Heart left ventricle (tissue), 16 donors: ENCODE data around the gene C15orf39. TPM values are rescaled to one million over a fixed set of nuclear protein-coding genes. Genes with fewer than 3 reads are reported as not detected.
A peak's percentile ranks its signal among the peaks of the same experiment; 100 is the strongest.

Experiments
- ATAC-seq, 4 donors: fragments of 200-7000 bp; cut with Tn5 transposase; one replicate each; pipeline ENCODE4 v1.9.1; 2020 to 2022; ENCODE audit warnings: moderate library complexity in 4 of 4, mild to moderate bottlenecking in 3 of 4, moderate number of reproducible peaks in 1 of 4
- DNase-seq, 5 donors: peaks; one replicate each; pipeline ENCODE4 v3.0.0-alpha.2; 2020
- H3K27ac ChIP-seq, 12 donors: fragments of 200-600 bp; sonication (generic) in 4 of 12; one replicate each; pipeline versions ENCODE4 v1.5.0 to v1.8.0; 2016 to 2022; ENCODE audit warnings: mild to moderate bottlenecking in 2 of 12
- H3K27me3 ChIP-seq, 9 donors: fragments of 200-600 bp; sonication (generic) in 2 of 9; one replicate each; pipeline versions ENCODE4 v1.5.1 to v1.8.0; 2016 to 2022; ENCODE audit warnings: mild to moderate bottlenecking in 3 of 9
- H3K36me3 ChIP-seq, 9 donors: fragments of 200-600 bp; sonication (generic) in 2 of 9; one replicate each; pipeline versions ENCODE4 v1.5.0 to v1.8.0; 2018 to 2022; ENCODE audit warnings: mild to moderate bottlenecking in 2 of 9
- H3K4me1 ChIP-seq, 12 donors: fragments of 200-600 bp; sonication (generic) in 4 of 12; one replicate each; pipeline versions ENCODE4 v1.5.0 to v1.8.0; 2016 to 2022; ENCODE audit warnings: mild to moderate bottlenecking in 3 of 12
- H3K4me3 ChIP-seq, 12 donors: fragments of 200-600 bp; sonication (generic) in 4 of 12; one replicate each; pipeline versions ENCODE4 v1.5.0 to v1.8.0; 2017 to 2022; ENCODE audit warnings: mild to moderate bottlenecking in 9 of 12, moderate library complexity in 4 of 12
- H3K9me3 ChIP-seq, 12 donors: fragments of 200-600 bp; sonication (generic) in 4 of 12; one replicate each; pipeline versions ENCODE4 v1.5.0 to v1.8.0; 2016 to 2022; ENCODE audit warnings: mild to moderate bottlenecking in 1 of 12
- CTCF ChIP-seq, 12 donors: fragments of 200-600 bp; sonication (generic) in 4 of 12; IDR thresholded peaks; one replicate each; pipeline versions ENCODE4 v1.5.0 to v1.8.0; 2018 to 2022; ENCODE audit warnings: antibody characterized with exemption in 12 of 12, mild to moderate bottlenecking in 5 of 12
- POLR2A ChIP-seq, 2 donors: fragments of 450-650 bp; IDR thresholded peaks; one replicate each; pipeline ENCODE4 v1.6.1; 2017; ENCODE audit warnings: antibody characterized with exemption in 2 of 2, mild to moderate bottlenecking in 2 of 2, moderate library complexity in 2 of 2
- WGBS, 4 donors: extraction: QIAGEN DNeasy Blood & Tissue Kit in 2 of 4; methylation state at CpG; one replicate each; pipeline versions ENCODE4 v1.1.5 to v1.1.7; 2013 to 2018; 5-methylcytosine and 5-hydroxymethylcytosine counted together
- intact Hi-C, 10 donors: fragments of 100-400 bp; cut with DNase I; formaldehyde crosslinking; loops; one replicate each; pipeline versions ENCODE4 v1.11.1 to v1.14.2; 2022
- polyA plus RNA-seq, 2 donors: library from polyadenylated mRNA; stranded (reverse); fragments of 200-250 nt; gene quantifications; one replicate each; pipeline ENCODE4 v1.2.3, GENCODE V29; 2013
- total RNA-seq, 9 donors: library from RNA; depleted of rRNA in 2 of 9; stranded (reverse); fragments of >200 nt in 2 of 9; fragmentation: NEBNext Ultra II Directional in 3 of 9; extraction: Animal tissue kit (Norgen Biotek cat#: 25700) in 3 of 9; gene quantifications; one replicate each; pipeline versions ENCODE4 v1.1.0 to v1.2.4, GENCODE V29; 2016 to 2023
- donor health status: ischemic (EF 13 %, LVEDD 7.1; RV severe dilation, severe dysfunction).
- donor health status: healthy with polysubstance abuse.
- donor health status: DM: no; HTN: yes; CAD: no.
- donor health status: DM: no; HTN: no; CAD: no.
- donor health status: ischemic (EF 25% LVEDD 6.9; RV normal size, moderate dysfunction).
- donor health status: ischemic (EF 25% LVEDD 5.7; RV mildly dilated, moderate dysfunction).
- donor health status: healthy.
- donor health status: DM: yes; HTN: yes; CAD: no.
- donor health status: ischemic (EF 35%, LVEDD 5.7; RV mildly dilated, moderate dysfunction).
- donor health status: nonischemic (EF 11% LVEDD 7.7; RV severe dilation, severe dysfunction).
- donor health status: DM: yes; HTN: yes; CAD: no.
- donor health status: PGD.
- donor health status: ischemic (EF 29% LVEDD 5.4; RV normal size, mild dysfunction).
- donor health status: nonischemic (EF 23%, LVEDD 6.1; RV moderate dilation, normal function).

Gene C15orf39
- total and polyA plus RNA-seq, 11 donors, result 6.5 to 26.1 (median 13.6) TPM

- no peaks in the 10 kb centered on the region for H3K36me3 ChIP-seq
- peaks cover 0 to 9% (median 0%) of the 10 kb centered on the region in 9 donors for H3K27me3 ChIP-seq
- DNase-seq (no peak), ATAC-seq (peak in 1 of 4 donors; percentile 49)
- peak overlapping the region in 3 of 12 donors; percentile 29 to 51 (median 34) for H3K27ac ChIP-seq
- intact Hi-C loops, result no loop called here
- no peaks in the 10 kb centered on the region for H3K9me3 ChIP-seq
- no peak overlapping the region for H3K4me3 ChIP-seq
- no peak for TF ChIP-seq POLR2A (IDR thresholded peaks at IDR 0.05)
- TF ChIP-seq CTCF (IDR thresholded peaks at IDR 0.05), result no peak
- H3K4me1 ChIP-seq, result peaks cover 0 to 42% (median 34%) of the 10 kb centered on the region in 12 donors
- WGBS, 4 donors, result 56 to 75% (median 73%) methylated on average over 12 of the region's 12 CpGs
These were observed 19.2 kb upstream of the C15orf39 start for GRCh38 chr15:75182187-75183131.

GRCh38 chr15:75185271-75186029 is 16.2 kb upstream of the C15orf39 start:
- Histone ChIP-seq H3K36me3 (no peaks in the 10 kb centered on the region), H3K4me1 (peaks cover 0 to 17% (median 11%) of the 10 kb centered on the region in 12 donors), H3K27ac (no peak overlapping the region), H3K9me3 (no peaks in the 10 kb centered on the region), H3K4me3 (no peak overlapping the region), H3K27me3 (no peaks in the 10 kb centered on the region)
- DNase-seq (peak in 1 of 5 donors; percentile 66), ATAC-seq (no peak)
- intact Hi-C loops, result no loop called here
- WGBS, 4 donors, result 64 to 78% (median 71%) methylated on average over 5 of the region's 5 CpGs
- TF ChIP-seq POLR2A (IDR thresholded peaks at IDR 0.05), result no peak
- no peak for TF ChIP-seq CTCF (IDR thresholded peaks at IDR 0.05)

DNA sequence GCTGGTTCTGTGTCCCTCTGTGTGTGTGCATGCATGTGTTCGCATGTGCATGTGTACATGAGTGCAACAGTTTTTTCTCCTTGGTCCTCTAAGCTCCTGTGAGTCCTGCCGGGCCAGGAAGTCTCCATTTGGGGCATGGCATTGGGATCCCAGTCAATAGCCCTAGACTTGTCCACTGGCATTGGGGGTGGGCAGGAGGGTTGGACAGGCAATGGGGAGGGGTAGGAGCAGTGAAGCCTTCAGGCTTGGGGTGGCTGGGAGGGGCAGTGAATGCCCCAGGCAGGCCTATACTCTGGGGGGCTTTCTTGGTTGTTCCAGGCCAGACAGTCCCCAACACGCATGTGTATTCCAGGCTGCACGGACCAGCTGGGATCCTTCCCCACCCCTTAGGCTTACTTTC is 15.6 kb upstream of the C15orf39 start:
- intact Hi-C loops, result no loop called here
- WGBS, 4 donors, result 80 to 92% (median 89%) methylated on average over 4 of the region's 4 CpGs

More for the DNA sequence above, 15.6 kb upstream of the C15orf39 start:
- Histone ChIP-seq H3K9me3 (no peaks in the 10 kb centered on the region), H3K4me3 (no peak overlapping the region), H3K4me1 (peaks cover 0 to 12% (median 6%) of the 10 kb centered on the region in 12 donors), H3K27me3 (no peaks in the 10 kb centered on the region), H3K36me3 (no peaks in the 10 kb centered on the region), H3K27ac (no peak overlapping the region)
- DNase-seq, result no peak
- ATAC-seq, result no peak
- TF ChIP-seq CTCF (IDR thresholded peaks at IDR 0.05), result no peak
- TF ChIP-seq POLR2A (IDR thresholded peaks at IDR 0.05), result no peak
